HG03135 (cell line): ENCODE results near the gene MORC3.

Experiments used
- ATAC-seq: cut with Tn5 transposase; IDR thresholded peaks from one replicate; pipeline ENCODE4 v1.9.1; 2021; ENCODE audit warnings: mild to moderate bottlenecking, moderate library complexity; ENCODE audit not compliant: unreplicated experiment

The MORC3 gene

DNA sequence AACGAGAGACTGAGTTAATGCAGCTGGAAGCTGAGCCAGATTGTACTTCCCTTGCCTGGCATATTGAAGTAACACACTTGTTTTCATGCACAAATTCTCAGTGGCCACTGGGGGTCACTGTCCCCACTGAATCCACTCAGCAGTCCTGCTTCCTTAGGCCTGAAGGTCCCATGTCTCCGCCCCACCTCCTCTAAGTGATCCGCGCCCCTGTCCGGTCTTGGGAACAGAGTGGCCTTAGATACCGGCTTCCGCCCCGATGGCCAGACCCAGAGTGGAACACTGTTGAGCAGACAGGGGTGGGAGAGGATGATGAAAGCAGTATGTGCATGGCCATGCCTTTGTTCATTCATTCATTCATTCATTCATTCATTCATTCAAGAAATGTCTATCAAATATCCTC lies 100.0 kb downstream of the MORC3 start:
- ATAC-seq: no peak

- no peak for ATAC-seq
These were observed 100.8 kb downstream of the MORC3 start for GRCh38 chr21:36420571-36421339.

DNA sequence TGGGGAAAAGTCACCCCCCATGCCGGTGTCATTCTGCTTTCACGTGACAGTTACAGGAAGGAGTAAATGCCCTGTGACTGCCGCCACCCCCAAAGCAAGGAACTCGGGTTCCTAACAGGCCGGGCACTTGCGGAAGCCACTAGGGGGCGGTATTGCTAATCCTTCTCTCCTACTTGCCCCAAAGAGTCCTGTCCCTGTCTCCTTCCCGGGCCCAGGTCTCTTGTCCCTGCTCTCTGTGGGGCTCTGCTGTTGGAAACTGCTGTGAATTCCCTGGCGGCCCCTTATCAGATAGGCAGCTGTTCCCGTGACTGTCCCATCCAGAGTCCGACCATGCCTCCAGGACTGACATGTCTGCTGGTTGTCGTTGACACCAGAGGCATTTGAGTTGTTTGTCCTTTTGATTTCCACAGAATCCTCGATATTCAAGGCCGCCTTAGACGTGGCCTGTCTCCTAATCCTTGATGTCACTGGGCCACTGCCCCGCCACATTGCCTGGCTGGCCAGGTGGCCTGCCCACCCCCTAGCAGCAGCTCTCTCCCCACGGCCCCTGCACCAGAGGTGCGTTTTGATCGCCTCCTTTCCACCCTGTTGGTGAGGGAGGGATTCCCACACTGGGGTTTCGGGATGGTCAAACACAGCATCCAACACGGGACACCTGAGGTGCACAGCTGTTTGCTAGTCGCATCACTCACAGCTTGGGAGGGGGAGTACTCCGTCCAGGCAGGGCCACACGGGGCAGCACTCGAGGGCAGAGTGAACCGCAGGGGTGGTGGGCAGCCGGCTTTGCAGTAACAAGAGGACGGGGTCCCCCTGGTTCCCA lies 102.5 kb downstream of the MORC3 start:
- no peak for ATAC-seq

- no peak for ATAC-seq
These were observed 103.9 kb downstream of the MORC3 start for GRCh38 chr21:36423771-36424433.

GRCh38 chr21:36424592-36424991 lies 104.6 kb downstream of the MORC3 start:
- no peak for ATAC-seq

- ATAC-seq: no peak
These were observed 105.3 kb downstream of the MORC3 start for GRCh38 chr21:36425286-36425685.
